Thyroid gland (tissue), 4 donors: Measurements from ENCODE around the gene SCN11A. TPM values are rescaled to one million over a fixed set of nuclear protein-coding genes. Genes with fewer than 3 reads are reported as not detected.

Source experiments
- DNase-seq, 2 donors: peaks; one replicate each; pipeline ENCODE4 v3.0.0-alpha.2; 2019
- H3K27ac ChIP-seq, 3 donors: fragments of 200-600 bp; sonication (generic); 1 replicate in 2 of 3; 2 replicates in 1 of 3; pipeline ENCODE4 v1.5.1; 2016 to 2019; ENCODE audit warnings: mild to moderate bottlenecking in 1 of 3, moderate library complexity in 1 of 3
- H3K27me3 ChIP-seq: fragments of 200-600 bp; sonication (generic); one replicate; pipeline ENCODE4 v1.5.1; 2019
- H3K36me3 ChIP-seq, 2 donors: fragments of 200-600 bp; sonication (generic); one replicate each; pipeline ENCODE4 v1.5.1; 2016 to 2019
- H3K4me1 ChIP-seq, 2 donors: fragments of 200-600 bp; sonication (generic); one replicate each; pipeline ENCODE4 v1.5.1; 2017 to 2019
- H3K4me3 ChIP-seq, 3 donors: fragments of 200-600 bp; sonication (generic); replicated peaks in 1 of 3; 1 replicate in 2 of 3; 2 replicates in 1 of 3; pipeline ENCODE4 v1.5.1; 2016; ENCODE audit warnings: mild to moderate bottlenecking in 1 of 3
- H3K9me3 ChIP-seq: fragments of 200-600 bp; sonication (generic); one replicate; pipeline ENCODE4 v1.5.1; 2017
- POLR2A ChIP-seq, 2 donors: fragments of 450-650 bp; IDR thresholded peaks; one replicate each; pipeline ENCODE4 v1.6.1; 2017; ENCODE audit warnings: antibody characterized with exemption in 2 of 2, mild to moderate bottlenecking in 2 of 2, moderate library complexity in 1 of 2
- whole genome bisulfite sequencing, 2 donors: methylation state at CpG; one replicate each; pipeline ENCODE4 v1.1.5; 2017; 5-methylcytosine and 5-hydroxymethylcytosine counted together
- intact Hi-C: fragments of 100-400 bp; cut with DNase I; formaldehyde crosslinking; loops from one replicate; pipeline ENCODE4 v1.15.1; 2023
- total RNA-seq, 4 donors: library from RNA; depleted of rRNA; stranded (reverse); fragments of >200 nt; gene quantifications; one replicate each; pipeline ENCODE4 v1.2.3, GENCODE V29; 2016
- TF ChIP-seq, protein P1 (sequence below), 6 experiments: fragments of 200-600 bp in 3 of 6; fragments of 450-650 bp in 3 of 6; sonication (generic) in 3 of 6; IDR thresholded peaks; one replicate each; pipeline ENCODE4 v1.5.1; 2016 to 2019; ENCODE audit warnings: antibody characterized with exemption in 6 of 6, mild to moderate bottlenecking in 2 of 6, inconsistent platforms in 1 of 6, moderate library complexity in 1 of 6

SCN11A gene
- total RNA-seq, 4 donors from 2014 or later: 0.13 to 0.33 (median 0.14) TPM

- no peak for DNase-seq
- intact Hi-C loops: no loop called here
- Histone ChIP-seq H3K4me1 (no peaks in the 10 kb centered on the region), H3K36me3 (peaks cover 13 to 18% of the 10 kb centered on the region in 2 donors), H3K27me3 (no peaks in the 10 kb centered on the region), H3K9me3 (no peaks in the 10 kb centered on the region), H3K27ac (no peak overlapping the region), H3K4me3 (no peak overlapping the region)
- WGBS, 2 donors: 96 to 97% methylated on average over 4 of the region's 4 CpGs
- no peak for TF ChIP-seq POLR2A (IDR thresholded peaks at IDR 0.05)
Measured at GRCh38 chr3:39082666-39083313, 31.0 kb upstream of the SCN11A start.

DNA sequence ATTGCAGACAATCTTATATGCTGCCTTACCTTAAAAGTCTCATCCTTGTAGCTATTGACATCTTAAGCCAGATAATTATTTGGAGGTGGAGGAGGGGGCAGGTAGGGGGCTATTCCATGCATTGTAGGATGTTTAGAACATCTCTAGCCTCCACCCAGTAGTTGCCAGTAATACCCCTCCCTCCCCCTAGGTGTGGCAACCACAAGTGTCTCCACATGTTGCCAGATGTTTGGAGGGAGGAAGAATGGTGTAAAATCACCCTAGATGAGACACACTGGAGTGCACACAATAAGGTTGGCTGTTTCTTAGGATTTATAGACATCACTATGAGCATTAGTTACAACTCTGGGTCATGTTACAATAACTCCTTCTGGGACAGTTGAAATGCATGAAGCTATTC is 28.3 kb upstream of the SCN11A start:
- no peak overlapping the region for H3K4me3 ChIP-seq
- intact Hi-C loops: no loop called here
- H3K4me1 ChIP-seq: no peaks in the 10 kb centered on the region
- no peak for TF ChIP-seq POLR2A (IDR thresholded peaks at IDR 0.05)
- TF ChIP-seq, protein P1, sequence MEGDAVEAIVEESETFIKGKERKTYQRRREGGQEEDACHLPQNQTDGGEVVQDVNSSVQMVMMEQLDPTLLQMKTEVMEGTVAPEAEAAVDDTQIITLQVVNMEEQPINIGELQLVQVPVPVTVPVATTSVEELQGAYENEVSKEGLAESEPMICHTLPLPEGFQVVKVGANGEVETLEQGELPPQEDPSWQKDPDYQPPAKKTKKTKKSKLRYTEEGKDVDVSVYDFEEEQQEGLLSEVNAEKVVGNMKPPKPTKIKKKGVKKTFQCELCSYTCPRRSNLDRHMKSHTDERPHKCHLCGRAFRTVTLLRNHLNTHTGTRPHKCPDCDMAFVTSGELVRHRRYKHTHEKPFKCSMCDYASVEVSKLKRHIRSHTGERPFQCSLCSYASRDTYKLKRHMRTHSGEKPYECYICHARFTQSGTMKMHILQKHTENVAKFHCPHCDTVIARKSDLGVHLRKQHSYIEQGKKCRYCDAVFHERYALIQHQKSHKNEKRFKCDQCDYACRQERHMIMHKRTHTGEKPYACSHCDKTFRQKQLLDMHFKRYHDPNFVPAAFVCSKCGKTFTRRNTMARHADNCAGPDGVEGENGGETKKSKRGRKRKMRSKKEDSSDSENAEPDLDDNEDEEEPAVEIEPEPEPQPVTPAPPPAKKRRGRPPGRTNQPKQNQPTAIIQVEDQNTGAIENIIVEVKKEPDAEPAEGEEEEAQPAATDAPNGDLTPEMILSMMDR (IDR thresholded peaks at IDR 0.05): no peak
- H3K36me3 ChIP-seq: peaks cover 13 to 18% of the 10 kb centered on the region in 2 donors
- no peaks in the 10 kb centered on the region for H3K9me3 ChIP-seq
- DNase-seq: no peak
- no peaks in the 10 kb centered on the region for H3K27me3 ChIP-seq
- H3K27ac ChIP-seq: no peak overlapping the region

GRCh38 chr3:39079530-39079929 is 27.8 kb upstream of the SCN11A start:
- Histone ChIP-seq H3K27ac (no peak overlapping the region), H3K9me3 (no peaks in the 10 kb centered on the region)
- TF ChIP-seq POLR2A (IDR thresholded peaks at IDR 0.05): no peak
- TF ChIP-seq, protein P1 (IDR thresholded peaks at IDR 0.05): no peak

DNA sequence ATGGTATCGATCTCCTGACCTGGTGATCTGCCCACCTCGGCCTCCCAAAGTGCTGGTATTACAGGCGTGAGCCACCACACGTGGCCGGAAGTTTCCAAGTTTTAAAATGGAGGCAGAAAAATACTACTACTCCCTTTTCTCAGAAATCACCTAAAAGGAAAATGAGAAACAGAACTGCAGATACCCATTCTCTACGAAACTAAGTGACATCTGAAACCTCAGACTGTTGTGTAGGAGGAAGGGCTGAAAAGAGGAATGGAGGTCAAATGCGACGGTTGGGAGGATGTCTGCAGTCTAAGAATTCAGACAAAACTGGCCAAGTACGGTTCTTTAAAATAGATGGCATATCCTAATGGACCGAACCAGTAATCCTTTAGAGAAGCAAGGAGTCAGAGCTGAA is 24.2 kb upstream of the SCN11A start:
- Histone ChIP-seq H3K4me1 (no peaks in the 10 kb centered on the region), H3K27ac (no peak overlapping the region), H3K9me3 (no peaks in the 10 kb centered on the region), H3K27me3 (no peaks in the 10 kb centered on the region), H3K36me3 (peaks cover 17 to 27% of the 10 kb centered on the region in 2 donors), H3K4me3 (no peak overlapping the region)
- intact Hi-C loops: no loop called here
- no peak for DNase-seq
- TF ChIP-seq, protein P1 (IDR thresholded peaks at IDR 0.05): no peak
- no peak for TF ChIP-seq POLR2A (IDR thresholded peaks at IDR 0.05)
- WGBS, 2 donors: 96 to 97% methylated on average over 10 of the region's 10 CpGs

More at GRCh38 chr3:39079530-39079929, 27.8 kb upstream of the SCN11A start:
- H3K36me3 ChIP-seq: peaks cover 17 to 18% of the 10 kb centered on the region in 2 donors
- no peak overlapping the region for H3K4me3 ChIP-seq
- DNase-seq: no peak
- intact Hi-C loops: no loop called here
- H3K27me3 ChIP-seq: no peaks in the 10 kb centered on the region
- H3K4me1 ChIP-seq: no peaks in the 10 kb centered on the region

DNA sequence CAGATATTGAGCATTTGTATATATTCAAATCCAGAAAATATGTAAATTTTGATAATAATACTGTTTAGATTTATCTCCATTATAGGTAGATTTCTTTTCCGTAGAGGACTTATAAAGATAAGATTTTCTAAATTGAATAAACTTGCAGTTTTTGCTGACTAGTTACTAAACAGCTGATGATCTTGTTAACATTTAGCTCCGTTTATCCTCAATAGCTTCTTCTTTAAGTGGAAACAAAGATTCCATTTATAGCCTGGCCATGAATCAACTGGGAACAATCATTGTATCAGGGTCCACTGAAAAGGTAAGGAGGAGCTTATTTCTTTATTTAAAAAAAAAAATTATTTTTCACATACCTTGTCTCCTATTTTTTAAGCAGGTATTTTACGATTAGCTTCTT is 16.8 kb upstream of the SCN11A start:
- 65 to 82% methylated on average over 3 of the region's 3 CpGs for WGBS, 2 donors
- H3K36me3 ChIP-seq: peaks cover 5 to 11% of the 10 kb centered on the region in 2 donors
- no peak overlapping the region for H3K27ac ChIP-seq
- no peaks in the 10 kb centered on the region for H3K9me3 ChIP-seq
- intact Hi-C loops: no loop called here
- H3K4me3 ChIP-seq: no peak overlapping the region
- H3K27me3 ChIP-seq: no peaks in the 10 kb centered on the region
- H3K4me1 ChIP-seq: peaks cover 33 to 40% of the 10 kb centered on the region in 2 donors
- no peak for DNase-seq
- TF ChIP-seq, protein P1 (IDR thresholded peaks at IDR 0.05): no peak
- TF ChIP-seq POLR2A (IDR thresholded peaks at IDR 0.05): no peak
